HG03521 (cell line): Measurements from ENCODE around the gene YPEL2.
"Not testable (repeated sequence)": the region's sequence is repeated elsewhere in the genome, so short reads cannot be mapped to it uniquely, and the experiment has no call there.

ENCODE experiments used
- ATAC-seq: cut with Tn5 transposase; IDR thresholded peaks from one replicate; pipeline ENCODE4 v1.9.1; 2021; ENCODE audit warnings: mild to moderate bottlenecking, moderate library complexity; ENCODE audit not compliant: unreplicated experiment

The YPEL2 gene, protein sequence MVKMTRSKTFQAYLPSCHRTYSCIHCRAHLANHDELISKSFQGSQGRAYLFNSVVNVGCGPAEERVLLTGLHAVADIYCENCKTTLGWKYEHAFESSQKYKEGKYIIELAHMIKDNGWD

DNA sequence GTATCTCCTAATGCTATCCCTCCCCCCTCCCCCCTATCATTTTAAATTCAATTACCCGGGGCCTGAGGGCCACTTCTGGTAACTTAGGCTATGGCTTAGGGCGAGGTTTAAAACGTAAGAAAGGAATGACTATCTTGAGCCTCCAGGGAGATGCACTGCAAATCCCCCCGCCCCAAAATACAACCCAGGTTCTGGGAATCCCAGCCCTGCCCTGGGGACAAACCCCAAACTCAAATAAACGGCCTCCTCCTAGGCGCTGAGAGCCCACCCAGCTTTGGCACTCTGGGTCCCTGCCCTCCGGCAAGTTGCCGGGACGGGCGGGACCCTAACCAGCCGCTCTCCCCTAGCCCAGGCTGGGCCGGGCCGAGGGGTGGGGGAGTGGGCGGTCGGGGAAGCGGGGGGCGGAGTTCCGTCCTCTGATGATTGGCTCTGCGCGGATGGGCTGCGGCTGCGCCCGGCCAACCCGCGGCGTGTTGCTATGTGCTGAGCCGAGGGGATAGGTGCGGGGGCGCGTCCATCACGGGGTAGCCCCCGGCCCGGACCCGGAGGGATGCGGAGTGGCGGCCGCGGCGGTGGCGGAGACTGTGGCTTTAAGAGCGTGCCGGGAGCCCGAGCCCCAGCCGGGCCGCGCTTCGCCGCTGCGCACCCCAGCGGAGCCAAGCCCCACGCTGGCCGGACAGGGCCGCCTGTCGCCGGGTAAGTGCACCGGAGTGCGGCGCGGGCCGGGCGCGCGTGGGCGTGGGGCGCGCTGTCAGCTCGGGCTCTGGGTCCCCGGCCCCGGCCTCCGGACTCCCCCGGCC lies at the start of gene YPEL2:
Gene YPEL2 (plus strand): TSS at position 527 of the 800 bp plus-strand sequence. CDS start 21,755 bp downstream, outside the sequence.
- peak; percentile 90 for ATAC-seq

DNA sequence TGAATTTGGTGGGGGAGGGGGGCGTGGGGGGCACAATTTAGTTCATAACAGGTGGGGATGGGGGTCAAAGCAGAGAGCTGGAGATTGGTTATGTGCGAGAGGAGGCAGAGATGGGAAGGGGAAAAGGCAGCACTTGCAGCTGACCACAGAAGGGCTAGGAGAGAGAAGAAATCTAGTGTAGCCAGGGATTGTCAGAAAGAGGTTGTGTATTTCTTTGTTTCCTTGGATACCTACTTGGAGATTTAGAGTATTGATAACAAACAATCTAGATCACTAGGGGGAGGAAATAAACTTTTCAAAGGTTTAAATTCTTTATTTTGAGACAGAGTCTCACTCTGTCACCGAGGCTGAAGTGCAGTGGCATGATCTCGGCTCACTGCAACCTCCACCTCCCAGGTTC lies 47.1 kb upstream of the YPEL2 start:
- no peak for ATAC-seq

DNA sequence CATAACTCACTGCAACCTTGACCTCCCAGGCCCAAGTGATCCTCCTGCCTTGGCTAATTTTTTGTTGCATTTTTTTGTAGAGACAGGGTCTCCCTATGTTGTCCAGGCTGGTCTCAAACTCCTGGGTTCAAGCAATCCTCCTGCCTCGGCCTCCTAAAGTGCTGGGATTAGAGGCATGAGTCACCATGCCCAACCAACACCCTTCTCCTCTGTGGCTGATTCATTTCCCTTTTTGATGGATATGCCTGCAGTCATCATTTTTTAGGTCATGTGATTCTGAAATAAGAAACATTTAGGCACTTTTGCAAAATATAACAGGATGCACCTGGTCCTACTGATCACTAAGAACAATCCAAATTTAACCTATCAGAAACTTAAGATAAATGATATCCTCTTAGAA lies 44.0 kb upstream of the YPEL2 start:
- no peak for ATAC-seq

DNA sequence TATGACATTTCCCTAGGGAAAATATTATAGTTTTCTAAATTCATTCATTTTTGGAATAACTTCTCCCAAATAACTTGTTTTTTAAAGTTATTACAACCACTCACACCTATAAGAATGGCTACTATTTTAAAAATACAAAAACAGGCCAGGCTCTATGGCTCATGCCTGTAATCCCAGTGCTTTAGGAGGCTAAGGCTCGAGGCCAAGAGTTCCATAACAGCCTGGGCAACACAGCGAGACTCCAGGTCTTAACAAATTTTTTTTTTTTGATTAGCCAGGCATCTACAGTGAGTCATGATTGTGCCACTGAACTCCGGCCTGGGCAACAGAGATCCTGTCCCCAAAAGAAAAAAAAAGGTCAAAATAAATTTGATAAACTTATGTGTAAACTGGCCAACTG lies 43.6 kb upstream of the YPEL2 start:
- no peak for ATAC-seq

DNA sequence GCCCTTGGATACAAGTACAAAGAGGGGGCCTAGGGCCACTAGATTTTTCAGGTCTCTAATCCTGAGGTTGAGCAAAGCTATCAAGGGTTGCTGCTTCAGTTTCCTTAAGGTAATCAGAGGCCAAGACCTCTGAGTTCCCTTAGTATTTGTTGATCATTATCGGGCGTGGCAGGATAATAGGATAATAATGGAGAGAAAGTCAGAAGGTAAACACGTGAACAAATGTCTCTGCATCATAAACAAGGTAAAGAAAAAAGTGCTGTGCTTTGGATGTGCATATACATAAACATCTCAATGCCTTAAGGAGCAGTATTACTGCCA lies 41.5 kb upstream of the YPEL2 start:
- ATAC-seq: no peak

DNA sequence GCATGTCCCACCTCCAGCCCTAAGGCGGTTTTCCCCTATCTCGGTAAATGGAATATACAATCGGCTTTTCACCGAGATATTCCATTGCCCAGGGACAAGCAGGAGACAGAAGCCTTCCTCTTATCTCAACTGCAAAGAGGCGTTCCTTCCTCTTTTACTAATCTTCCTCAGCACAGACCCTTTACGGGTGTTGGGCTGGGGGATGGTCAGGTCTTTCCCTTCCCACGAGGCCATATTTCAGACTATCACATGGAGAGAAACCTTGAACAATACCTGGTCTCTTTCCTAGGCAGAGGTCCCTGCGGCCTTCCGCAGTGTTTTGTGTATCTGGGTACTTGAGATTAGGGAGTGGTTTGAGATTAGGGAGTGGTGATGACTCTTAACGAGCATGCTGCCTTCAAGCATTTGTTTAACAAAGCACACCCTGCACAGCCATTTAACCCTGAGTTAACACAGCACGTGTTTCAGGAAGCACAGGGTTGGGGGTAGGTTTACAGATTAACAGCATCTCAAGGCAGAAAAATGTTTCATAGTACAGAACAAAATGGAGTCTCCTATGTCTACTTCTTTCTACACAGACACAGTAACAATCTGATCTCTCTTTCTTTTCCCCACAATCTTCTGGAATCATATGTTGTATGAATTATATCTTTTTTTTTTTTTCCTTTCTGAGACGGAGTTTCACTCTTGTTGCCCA lies 41.0 kb upstream of the YPEL2 start:
- ATAC-seq: not testable (repeated sequence)

DNA sequence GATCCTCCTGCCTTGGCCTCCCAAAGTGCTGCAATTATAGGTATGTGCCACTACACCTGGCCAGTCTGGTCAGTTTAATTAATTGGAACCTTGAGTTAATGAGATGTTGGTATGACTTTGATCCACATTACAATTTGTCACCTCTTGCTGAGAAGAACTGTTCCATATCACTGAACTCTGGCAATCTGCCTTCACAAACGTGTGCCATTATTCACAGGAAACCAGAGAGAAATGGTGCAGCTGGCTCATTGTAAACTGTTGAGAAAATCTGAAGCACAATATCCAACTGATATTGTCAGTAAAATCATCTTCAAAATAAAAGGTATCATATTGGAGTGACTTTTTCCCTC lies 39.3 kb upstream of the YPEL2 start:
- no peak for ATAC-seq

DNA sequence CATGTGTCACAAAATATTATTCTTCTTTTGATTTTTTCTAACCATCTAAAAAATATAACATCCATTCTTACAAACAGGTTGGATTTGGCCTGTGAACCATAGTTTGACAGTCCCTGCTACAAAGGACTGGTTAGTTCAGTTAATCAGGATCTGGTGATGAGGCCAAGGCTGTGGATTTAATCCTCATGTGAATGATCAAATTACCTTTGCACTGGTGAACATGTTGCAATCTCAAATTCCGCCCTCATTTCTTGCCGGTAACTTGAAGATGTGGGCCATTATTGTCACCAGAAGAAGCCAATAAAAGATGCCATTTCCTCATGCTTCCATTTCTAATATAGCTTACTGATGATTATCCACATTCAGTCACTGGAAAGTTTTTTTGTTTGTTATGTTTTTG lies 35.3 kb upstream of the YPEL2 start:
- ATAC-seq: no peak

DNA sequence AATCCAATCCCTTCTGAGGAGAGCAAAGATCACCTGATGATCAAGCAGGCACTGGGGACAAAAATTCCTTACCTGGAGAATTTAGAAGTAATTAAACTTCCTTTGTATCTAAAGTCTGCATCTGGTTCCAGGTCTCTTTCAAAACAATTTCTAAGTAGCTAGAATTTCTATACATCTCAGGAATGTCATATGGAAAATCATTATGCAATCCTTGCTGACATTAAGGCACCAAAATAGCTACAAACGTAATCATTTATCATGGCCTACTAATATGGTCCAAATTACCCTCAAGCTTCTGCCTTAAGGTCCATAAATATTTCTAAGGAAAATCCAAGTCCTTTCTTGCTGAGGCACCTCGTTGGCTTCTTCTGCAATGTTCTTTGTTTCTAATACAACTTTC lies 32.9 kb upstream of the YPEL2 start:
- no peak for ATAC-seq

DNA sequence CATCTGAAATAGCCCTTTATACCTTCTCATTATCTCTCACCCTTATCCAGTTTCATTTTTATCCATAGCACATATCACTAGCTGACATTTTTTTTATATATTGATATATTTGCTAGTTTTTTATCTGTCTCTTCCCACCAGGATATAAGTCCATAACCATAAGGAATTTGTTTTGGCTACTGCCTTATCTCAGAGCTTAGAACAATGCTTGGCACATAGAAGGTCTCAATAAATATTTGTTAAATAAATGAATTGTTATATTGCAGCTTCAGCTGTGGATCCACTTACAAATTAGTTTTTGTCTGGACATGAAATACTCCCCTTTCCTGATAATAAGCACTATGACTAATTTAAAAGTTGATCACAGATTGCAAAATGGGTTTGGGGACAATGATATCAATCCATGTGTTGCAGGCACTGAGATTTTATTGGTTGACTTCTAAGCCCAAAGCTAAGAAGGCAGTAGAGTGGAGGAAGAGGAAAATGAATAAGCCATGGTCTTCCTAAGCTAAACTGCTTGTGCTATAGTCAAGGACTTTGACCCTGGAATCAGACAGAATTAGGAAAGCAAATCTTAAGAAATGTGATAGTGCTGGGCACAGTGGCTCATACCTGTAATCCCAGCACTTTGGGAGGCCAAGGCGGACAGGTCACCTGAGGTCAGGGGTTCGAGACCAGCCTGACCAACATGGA lies 31.9 kb upstream of the YPEL2 start:
- ATAC-seq: no peak

DNA sequence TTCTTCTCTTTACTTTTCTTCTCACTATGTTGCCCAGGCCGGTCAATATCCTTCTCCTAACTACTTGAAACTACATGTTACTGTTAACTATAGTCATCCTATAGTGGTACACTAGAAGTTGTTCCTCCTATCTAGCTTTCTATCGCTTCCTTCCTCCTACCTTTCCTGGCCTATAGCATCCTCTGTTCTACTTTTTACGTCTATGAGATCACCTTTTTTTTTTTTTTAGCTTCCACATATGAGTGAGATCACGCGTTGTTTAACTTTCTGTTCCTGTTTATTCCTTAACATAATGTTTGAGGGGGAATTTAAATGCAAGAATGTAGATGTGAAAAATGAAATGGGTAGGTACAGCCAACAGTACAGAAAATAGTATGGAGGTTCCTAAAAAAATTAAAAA lies 30.5 kb upstream of the YPEL2 start:
- no peak for ATAC-seq

DNA sequence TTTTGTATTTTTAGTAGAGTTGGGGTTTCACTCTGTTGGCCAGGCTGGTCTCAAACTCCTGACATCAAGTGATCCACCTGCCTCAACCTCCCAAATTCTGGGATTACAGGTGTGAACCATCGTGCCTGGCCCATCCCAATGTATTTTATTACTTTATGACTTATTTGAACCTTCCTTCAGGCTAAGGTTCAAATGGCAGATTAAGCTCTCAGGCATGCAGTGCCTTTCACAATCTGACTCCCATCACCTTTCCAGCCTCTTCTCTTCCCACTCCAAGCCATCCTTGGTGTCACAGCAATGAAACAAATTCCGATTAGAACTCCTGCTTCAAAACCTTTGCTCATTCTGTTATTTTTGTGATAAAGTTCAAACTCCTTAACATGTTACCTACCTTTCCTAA lies 26.6 kb upstream of the YPEL2 start:
- ATAC-seq: no peak

DNA sequence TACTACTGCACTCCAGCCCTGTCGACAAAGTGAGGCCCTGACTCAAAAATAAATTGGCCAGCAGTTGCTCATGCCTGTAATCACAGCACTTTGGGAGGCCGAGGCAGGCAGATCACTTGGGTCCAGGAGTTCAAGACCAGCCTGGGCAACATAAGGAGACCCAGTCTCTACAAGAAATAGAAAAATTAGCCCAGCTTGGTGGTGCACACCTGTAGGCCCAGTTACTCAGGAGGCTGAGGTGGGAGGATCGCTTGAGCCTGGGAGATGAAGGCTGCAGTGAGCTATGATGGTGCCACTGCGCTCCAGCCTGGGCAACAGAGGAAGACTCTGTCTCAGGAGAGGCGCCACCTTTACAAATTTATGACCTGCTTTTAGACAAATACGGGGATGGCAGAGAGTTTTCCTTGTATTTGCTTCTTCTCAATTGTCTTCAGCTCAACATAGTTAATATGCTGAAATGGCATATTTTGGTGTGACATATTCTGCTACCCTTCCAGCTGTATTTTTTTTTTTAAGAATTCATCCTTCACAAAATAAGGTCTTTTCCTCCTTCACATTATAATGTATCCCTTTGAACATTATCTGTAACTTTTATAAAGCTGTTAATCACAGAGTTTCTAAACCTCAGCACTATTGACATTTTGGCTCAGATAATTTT lies 21.1 kb upstream of the YPEL2 start:
- no peak for ATAC-seq

DNA sequence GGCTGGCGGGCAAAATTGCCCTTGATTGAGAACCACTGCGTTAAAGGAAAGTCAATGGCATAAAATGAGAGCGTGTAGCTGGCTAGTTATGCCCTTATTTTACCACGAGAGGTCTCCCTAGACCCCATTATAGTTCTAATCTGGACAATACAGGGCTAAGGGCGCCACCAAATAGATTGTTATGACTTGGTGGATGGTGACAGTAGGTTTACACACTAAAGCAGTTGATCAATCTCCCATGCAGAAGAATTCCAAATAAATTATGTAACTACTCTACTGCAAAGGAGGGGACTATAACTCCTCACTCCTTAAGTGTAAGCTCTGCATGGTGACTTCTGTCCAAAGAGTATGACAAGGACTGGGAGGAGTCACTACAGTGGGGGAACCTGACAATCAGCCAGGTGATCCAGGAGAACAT lies 20.4 kb upstream of the YPEL2 start:
- ATAC-seq: no peak

DNA sequence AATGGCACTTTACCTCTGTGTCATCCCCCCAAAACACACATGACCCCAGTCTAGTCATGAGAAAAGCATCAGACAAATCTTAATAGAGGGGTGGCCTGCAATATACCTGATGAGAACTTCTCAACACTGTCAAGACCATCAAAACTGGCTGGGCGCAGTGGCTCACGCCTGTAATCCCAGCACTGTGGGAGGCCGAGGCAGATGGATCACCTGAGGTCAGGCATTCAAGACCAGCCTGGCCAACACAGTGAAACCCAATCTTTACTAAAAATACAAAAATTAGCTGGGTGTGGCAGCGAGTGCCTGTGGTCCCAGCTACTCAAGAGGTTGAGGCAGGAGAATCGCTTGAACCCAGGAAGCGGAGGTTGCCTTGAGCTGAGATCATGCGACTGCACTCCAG lies 19.9 kb upstream of the YPEL2 start:
- not testable (repeated sequence) for ATAC-seq

DNA sequence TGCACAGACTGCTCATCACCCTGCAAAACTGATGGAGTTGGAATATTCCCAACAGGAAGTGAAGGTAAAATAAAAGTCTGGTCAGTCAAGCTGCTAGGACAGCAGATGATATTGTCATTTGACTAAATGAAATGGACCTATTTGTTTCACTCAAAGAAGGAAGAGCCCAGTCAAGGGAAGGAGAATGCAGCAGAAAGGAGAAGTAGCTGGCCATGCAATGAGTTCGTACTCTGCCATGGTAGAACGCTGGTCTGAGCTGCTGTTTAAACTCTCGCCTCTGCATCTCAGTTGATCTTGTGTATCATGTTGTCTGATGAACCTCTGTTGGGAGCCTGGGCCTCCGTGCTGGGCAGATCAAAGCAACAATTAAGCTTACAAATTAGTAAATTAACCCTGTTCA lies 15.6 kb upstream of the YPEL2 start:
- no peak for ATAC-seq

DNA sequence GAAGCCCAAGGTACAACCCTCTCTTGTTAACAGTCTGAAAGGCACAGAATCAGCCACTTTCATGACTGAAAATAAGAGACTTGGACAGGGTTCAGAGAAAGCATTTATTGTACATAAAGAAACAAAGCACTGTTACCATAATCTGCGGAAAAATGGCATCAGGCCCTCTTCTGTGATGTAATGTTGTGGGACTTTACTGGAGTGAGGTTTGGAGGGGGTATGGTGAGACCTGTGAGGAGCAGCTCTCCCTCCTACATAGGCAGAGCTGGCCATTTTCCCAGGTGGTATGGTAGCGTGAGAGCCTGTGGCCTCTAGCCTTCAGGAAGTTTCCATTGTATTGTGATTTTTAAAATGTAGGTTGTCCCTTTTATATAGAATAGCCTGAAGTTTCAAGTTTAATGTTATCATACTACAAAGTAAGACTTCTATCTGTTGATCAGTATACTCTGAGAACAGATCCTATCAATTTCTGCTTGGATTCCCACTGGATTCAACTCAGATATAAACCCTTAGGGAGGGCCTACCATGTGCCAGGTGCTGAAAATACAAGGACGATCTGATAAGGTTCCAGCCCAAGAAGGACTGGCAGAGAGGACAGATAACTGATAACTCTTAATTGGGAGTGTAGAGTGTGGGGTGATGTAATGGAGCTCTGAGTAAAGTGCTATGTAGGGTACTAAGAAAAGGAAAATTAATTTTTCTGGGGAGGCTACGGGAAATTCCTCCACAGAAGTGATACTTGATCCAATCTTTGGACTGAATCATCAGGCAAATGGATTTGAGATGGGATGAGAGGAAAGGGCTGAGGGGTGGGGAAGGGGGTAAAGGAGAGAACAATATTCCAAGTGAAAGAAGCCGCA lies 4.1 kb upstream of the YPEL2 start:
- ATAC-seq: no peak

DNA sequence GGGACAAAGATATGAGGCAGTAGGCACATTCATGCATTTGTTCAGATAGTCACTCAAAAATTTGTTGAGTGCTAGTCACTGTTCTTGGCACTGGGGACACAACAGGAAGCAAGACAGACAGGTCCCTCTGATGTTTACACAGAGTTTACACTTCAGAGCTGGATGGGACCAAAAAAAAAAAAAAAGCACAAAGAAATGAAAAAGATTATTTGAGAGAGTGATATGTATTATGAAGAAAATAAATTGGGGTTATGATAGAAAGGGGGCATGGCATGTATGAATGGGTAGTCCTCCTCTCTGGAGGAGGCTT lies 3.5 kb upstream of the YPEL2 start:
- ATAC-seq: no peak

DNA sequence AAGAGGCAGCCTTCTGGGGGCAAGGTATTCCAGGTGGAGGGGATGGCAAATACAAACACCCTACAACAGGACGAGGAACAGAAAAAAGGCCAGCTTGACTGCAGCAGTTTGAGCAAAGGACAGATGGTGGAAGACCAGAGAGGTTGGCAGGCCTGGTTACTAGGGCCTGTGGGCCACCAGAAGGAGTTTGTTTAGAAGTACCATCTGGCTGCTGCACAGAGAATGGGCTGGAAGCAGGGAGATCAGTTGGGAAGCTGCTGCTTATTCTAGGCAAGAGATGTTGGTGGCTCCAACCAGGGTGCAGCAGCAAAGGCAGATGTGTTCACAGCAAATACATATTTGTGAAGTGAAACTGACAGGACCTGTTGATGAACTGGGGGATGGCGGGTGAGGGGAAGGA lies 2.9 kb upstream of the YPEL2 start:
- no peak for ATAC-seq

DNA sequence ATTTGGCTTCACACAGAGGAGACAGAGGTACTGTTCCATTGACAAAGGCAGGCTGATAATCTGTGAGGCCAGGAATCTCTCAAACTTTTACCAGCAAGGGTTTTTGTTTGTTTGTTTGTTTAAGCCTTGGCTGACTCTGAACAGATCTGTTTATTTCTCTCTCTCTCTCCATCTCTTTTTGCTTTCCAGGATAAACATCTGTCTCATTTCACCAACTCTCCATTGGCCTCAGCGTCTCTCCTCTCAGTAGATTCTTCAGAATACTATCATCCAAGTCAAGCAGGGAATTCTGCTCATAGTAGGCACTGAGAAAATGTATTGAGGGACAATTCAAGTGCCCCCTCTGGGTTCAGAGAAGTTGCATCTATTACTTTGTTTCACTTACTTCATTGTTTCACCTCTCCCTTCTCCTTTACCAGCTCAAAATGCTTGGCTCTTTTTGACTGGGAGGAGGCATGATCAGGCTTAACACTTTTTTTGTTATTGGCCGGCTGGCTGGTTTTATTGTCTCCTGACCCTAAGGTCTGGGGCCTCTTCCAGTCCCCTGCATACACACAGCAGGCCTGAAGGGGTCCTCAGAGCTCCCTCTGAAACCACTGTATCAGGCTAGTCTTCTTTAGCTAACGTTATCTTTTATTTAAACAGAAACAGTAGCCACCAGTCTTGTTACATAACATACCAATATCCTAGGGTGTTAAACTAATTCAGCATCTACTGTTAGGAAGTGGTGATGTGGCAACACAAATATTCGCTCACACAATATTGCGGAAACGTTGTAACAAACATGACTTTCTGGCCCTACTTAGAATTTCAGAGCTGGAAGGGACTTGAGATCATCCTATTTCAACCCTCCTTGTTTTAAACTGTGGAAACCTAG lies 2.0 kb upstream of the YPEL2 start:
- peak; percentile 37 for ATAC-seq
